ENCODE data around the gene LPAR1.

DNA sequence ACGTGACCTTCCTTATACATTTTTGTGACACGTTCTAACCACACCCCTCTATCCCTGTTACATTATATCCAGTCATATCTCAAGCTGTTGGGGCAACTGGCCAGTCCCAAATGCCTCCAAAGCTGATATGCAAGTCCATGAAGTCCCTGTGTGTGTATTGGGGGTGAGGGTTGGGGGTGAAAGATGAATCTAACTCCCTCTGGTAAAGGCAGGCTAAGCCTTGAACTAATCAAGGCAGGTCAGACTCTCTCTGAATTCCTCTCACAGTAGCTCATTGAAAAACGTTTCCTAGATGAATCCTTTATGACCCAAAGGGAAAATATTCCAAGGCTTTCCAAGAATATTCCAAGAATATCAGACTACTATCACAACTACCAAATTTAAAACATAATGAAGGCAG is 195.3 kb downstream of the LPAR1 start:
- TF ChIP-seq, protein P1, sequence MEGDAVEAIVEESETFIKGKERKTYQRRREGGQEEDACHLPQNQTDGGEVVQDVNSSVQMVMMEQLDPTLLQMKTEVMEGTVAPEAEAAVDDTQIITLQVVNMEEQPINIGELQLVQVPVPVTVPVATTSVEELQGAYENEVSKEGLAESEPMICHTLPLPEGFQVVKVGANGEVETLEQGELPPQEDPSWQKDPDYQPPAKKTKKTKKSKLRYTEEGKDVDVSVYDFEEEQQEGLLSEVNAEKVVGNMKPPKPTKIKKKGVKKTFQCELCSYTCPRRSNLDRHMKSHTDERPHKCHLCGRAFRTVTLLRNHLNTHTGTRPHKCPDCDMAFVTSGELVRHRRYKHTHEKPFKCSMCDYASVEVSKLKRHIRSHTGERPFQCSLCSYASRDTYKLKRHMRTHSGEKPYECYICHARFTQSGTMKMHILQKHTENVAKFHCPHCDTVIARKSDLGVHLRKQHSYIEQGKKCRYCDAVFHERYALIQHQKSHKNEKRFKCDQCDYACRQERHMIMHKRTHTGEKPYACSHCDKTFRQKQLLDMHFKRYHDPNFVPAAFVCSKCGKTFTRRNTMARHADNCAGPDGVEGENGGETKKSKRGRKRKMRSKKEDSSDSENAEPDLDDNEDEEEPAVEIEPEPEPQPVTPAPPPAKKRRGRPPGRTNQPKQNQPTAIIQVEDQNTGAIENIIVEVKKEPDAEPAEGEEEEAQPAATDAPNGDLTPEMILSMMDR (IDR thresholded peaks at IDR 0.05) = no peak
- TF ChIP-seq EZH2 (IDR thresholded peaks at IDR 0.05; ENCODE audit: borderline replicate concordance, insufficient read depth, low read depth, low read length, poor library complexity, severe bottlenecking) = no peak

Measured in B cell (primary cell).